GM19455 (cell line): ENCODE measurements around the gene SMIM35.

Source experiments
- ATAC-seq: cut with Tn5 transposase; IDR thresholded peaks from one replicate; pipeline ENCODE4 v1.9.1; 2021; ENCODE audit not compliant: unreplicated experiment

SMIM35 gene

DNA sequence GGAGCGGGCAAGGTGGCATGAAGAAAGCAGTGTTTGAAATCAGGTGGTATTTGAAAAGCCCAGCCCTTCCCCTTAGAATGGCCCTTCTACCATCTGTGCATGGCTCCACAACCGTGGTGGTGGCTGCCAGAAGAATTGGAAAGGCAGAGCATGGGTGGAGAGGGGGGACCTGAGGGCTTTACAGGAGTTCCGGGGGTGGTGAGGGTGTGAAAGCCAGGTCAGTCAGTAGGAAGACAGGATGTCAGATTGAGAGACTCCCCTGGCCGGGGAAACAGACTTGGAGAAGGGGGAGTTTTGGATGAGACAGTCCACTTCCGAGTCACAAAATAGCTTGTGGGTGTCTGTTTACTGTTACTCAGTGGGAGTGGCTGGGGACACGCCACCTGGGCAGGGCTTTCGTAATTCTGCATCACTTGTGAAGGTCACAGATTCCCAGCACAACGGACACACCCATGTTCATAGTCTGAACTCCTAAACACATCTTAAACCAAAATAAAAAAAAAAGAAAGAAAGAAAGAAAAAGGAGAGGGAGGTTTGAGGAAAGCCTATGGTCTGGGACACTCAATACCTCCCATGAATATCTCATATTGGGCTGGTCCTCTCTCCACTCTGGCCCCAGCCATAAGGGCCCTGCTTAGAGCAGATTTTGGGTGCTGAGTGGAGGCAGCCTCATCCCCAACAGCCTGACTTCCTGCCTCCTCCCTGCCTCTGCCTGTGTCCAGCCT lies 24.4 kb upstream of the SMIM35 start:
- no peak for ATAC-seq

GRCh38 chr11:118109231-118109630 lies 22.5 kb upstream of the SMIM35 start:
- ATAC-seq, result no peak

GRCh38 chr11:118108513-118108912 lies 21.8 kb upstream of the SMIM35 start:
- no peak for ATAC-seq

GRCh38 chr11:118106789-118107335 lies 20.1 kb upstream of the SMIM35 start:
- ATAC-seq, result no peak

DNA sequence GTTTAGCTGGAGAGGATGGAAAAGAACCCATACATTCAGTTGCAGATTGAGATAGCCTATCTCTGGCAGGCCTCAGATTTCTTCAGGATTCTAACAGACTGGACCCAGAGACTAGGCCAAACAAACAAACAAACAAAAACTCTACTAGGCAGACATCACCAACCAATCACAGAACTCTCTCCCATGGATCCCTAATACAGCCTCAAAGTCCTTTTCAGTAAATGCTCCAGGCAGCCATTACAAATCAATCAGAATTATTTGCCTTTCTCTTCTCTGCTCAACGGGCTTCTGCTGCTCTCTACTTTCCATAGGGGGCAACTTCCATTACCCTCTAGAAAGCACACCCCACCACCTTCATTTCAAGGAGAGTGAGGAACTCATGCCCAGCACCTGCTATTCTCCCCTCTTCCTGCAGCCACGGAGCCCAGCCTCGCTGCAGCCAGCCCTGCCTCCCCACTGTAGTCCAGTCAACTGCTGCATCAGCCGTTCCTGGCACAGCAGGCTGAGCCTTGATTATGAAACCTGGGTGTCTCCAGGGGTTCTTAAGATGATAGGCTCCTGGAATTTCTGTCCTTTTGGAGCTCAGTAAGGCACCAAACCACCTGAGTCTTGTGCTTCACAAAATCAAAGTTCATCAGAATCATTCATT lies 19.0 kb upstream of the SMIM35 start:
- ATAC-seq, result no peak

GRCh38 chr11:118104491-118104890 lies 17.7 kb upstream of the SMIM35 start:
- no peak for ATAC-seq

DNA sequence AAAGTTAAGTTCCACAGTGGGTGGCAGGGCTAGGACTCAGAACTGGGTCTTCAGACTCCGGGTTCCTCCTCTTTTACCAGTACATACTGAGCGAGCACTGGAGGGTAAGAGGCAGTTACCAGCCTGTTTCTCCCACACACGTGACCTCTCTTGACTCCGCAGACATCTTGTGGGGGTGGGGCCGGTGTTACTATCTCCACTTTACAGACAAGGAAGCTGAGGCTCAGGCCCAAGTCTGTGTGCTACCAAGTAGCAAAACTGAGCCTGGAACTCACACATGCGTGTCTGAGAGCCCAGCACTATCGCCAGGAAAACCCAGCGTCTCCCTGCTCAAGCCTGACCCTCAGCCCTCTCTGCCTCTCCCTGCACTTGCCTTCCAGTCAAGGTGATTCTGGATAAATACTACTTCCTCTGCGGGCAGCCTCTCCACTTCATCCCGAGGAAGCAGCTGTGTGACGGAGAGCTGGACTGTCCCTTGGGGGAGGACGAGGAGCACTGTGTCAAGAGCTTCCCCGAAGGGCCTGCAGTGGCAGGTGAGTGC lies 16.0 kb upstream of the SMIM35 start:
- no peak for ATAC-seq

DNA sequence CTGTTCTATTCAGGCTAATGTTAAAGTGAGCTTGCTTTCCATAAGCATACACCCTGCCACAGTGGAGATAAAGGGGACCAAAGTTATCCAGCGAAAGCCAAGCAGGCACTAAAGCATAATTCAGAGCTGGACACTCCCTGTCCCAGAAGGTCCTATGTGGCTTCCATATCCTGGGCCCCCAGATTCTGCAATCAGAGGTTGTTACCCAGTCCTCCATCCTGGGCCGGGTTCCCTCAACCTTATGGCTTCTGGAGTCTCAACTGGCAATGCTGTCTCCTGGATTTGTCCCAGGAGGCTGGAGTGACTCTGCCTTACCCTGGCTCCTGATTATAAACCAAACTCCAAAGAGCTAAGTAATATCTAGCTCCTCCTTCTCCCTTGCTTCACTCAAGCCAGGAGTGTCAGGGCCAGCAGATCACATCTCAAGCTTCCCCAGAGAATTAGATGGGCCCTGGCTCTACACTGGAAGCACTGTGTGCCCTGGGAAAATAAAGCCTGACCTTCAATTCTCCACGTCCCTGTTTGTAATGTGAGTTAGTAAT lies 14.0 kb upstream of the SMIM35 start:
- ATAC-seq, result no peak

- no peak for ATAC-seq
Observed at GRCh38 chr11:118099838-118100556, 13.2 kb upstream of the SMIM35 start.

DNA sequence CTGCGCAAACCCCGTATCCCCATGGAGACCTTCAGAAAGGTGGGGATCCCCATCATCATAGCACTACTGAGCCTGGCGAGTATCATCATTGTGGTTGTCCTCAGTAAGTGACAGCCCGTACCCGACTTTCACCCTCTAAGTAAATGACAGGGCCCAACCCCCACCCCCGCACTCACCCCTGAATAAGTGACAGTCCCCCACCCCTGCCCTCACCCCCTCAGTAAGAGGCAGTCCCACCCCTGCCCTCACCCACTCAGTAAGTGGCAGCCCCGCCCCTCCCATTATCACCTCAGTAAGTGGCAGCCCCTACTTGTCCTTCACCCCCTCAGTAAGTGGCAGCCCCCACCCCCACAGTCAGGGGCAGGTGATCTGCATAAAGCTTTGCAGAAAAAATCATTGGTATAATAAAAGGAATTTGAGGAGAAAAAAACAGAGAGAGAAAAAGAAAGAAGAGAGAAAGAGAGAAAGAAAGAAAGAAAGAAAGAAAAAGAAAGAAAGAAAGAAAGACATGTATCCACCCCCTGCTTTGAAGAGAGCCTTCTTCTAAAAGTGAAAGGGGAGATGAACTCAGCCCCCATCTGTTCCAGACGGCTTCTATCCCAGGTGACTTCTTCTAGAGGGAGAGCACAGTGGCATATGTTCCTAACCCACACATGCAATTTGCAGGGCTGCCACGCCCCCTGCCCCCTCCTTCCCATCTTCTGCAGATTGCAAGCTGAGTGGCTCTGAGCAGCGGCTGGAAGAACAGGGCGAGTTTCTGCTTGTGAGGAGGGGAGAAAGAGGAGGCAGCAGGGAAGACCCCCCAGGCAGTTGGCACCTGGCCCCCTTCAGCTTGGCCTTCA lies 12.5 kb upstream of the SMIM35 start:
- ATAC-seq, result no peak

DNA sequence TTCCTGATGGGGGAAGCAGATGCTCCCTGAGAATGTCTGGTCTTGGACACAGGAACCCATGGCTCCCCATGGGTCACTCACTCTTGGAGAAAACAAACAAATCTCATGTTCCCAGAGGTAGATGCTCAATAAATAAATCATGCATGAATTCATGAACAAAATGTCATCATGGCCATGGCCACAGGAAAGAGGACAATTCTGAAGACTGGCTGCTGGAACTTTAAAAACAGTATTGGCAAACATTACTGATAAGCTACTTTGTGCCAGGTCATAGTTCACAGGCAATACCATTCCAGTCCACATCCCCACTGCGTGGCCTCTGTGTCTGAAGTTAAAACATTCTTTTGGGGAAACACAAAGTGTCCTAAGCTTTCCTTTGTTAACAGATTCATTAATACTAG lies 9.2 kb upstream of the SMIM35 start:
- no peak for ATAC-seq

GRCh38 chr11:118095493-118095892 lies 8.7 kb upstream of the SMIM35 start:
- no peak for ATAC-seq

- ATAC-seq, result no peak
Observed at GRCh38 chr11:118092907-118093571, 6.3 kb upstream of the SMIM35 start.

- ATAC-seq, result no peak
Observed at GRCh38 chr11:118091690-118092089, 4.9 kb upstream of the SMIM35 start.

- no peak for ATAC-seq
Observed at GRCh38 chr11:118090545-118091162, 3.9 kb upstream of the SMIM35 start.

DNA sequence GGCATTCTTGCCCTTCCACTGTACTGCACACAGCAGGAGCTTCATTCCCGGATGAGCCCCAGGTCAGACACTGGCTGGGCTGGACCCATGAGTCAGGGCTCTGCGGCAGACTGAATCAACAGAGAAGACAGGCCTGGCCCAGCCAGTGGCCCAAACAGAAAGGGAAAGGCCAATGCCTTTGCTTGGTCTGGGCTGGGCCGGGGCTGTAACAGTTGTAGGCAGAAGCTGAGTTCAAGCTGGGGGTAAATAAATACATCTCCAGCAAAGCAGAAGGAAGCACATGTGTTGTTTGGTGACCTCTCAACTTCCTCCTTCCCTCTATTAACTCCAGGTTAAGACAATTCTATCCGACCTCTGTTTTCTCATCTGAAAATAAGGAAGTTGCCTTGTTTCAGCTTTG lies 1.8 kb upstream of the SMIM35 start:
- no peak for ATAC-seq

DNA sequence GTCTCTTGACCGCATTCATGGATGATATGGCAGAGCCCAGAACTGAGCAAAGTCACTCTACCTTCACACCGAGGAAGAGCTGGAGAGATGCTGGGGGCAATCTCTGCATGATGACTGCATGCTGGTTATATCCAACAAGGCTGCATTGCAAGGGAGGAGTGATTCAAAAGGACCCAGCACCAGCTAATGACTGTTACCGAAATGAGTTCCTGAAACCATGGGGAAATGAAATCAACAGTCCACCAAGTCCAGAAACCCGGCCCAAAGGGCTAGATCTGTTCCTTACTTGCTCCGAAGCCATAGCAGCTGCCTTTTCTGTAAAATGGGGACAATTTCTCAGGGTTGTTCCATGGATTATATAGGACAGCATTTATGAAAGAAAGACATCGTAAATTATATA lies 1.2 kb upstream of the SMIM35 start:
- no peak for ATAC-seq

GRCh38 chr11:118084656-118085055 lies 2.1 kb downstream of the SMIM35 start:
- no peak for ATAC-seq

DNA sequence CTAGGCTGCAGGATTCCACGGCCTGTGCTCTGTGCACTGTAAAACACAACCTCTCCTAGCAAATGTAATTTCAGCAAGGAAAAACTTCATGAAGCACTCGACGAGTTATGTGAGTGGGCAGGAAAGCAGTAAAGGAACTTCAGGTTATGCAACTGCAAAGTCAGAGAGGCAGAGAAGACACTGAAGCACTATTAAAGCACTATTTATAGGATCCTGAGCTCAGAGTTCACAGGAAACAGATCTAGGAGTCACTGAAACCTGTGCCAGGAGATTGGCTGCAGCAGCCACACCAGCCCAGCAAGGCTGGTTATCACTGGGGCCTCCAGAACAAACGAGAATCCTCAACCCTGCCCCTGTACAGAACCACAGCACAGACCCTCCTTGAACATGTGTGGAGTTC lies 2.5 kb downstream of the SMIM35 start:
- ATAC-seq, result no peak
